B cell (primary cell): ENCODE measurements around the gene INSRR.

Source experiments
- CTCF ChIP-seq: fragments of 200-600 bp; IDR thresholded peaks from one replicate; pipeline ENCODE4 v1.8.0; 2022; ENCODE audit warnings: antibody characterized with exemption, mild to moderate bottlenecking
- EZH2 ChIP-seq: IDR thresholded peaks from 2 replicates; pipeline ENCODE4 v1.6.1; 2012; ENCODE audit warnings: borderline replicate concordance, low read depth, mild to moderate bottlenecking, moderate library complexity, low read length; ENCODE audit not compliant: insufficient read depth, poor library complexity, severe bottlenecking

- TF ChIP-seq CTCF (no peak), EZH2 (no peak)
These were observed 21.6 kb upstream of the INSRR start for GRCh38 chr1:156880473-156880872.
